WTC11 (cell line): Measurements from ENCODE around the gene ARHGEF37.

ENCODE experiments used
- ARID4B ChIP-seq: sonication (generic); formaldehyde crosslinking; IDR thresholded peaks from 2 replicates; pipeline ENCODE4 v1.8.0; 2023; ENCODE audit warnings: missing genetic modification reagents, mild to moderate bottlenecking, borderline replicate concordance
- CBFB ChIP-seq: sonication (generic); formaldehyde crosslinking; IDR thresholded peaks from 2 replicates; pipeline ENCODE4 v1.8.1; 2022; ENCODE audit warnings: mild to moderate bottlenecking, low read depth, missing genetic modification reagents
- CTCF ChIP-seq: fragments of 200-600 bp; IDR thresholded peaks from 2 replicates; pipeline ENCODE4 v1.8.0; 2022; ENCODE audit warnings: antibody characterized with exemption
- GABPB1 ChIP-seq: sonication (generic); formaldehyde crosslinking; IDR thresholded peaks from 2 replicates; pipeline ENCODE4 v1.8.1; 2023; ENCODE audit warnings: mild to moderate bottlenecking, missing genetic modification reagents
- ZNF121 ChIP-seq: sonication (generic); formaldehyde crosslinking; IDR thresholded peaks from 2 replicates; pipeline ENCODE4 v1.8.0; 2023; ENCODE audit warnings: missing genetic modification reagents
- ZNF512 ChIP-seq: sonication (generic); formaldehyde crosslinking; IDR thresholded peaks from 2 replicates; pipeline ENCODE4 v1.8.1; 2022; ENCODE audit warnings: missing genetic modification reagents, borderline replicate concordance

- TF ChIP-seq ZNF512 (no peak), CTCF (no peak), GABPB1 (CRISPR knock-in tag) (no peak), ARID4B (CRISPR knock-in tag) (0 out of 2 replicates have a peak, but pooled peaks have one; percentile 26), CBFB (CRISPR knock-in tag) (no peak), ZNF121 (no peak)
Measured at GRCh38 chr5:149549461-149550267, 31.6 kb upstream of the ARHGEF37 start.
